C1 segment of cervical spinal cord (tissue), 14 donors: ENCODE measurements around the gene EIF4G1.

Experiments
- DNase-seq, 14 donors: peaks; one replicate each; lab custom pipeline; 2025; lab: John Stamatoyannopoulos, UW

The EIF4G1 gene

GRCh38 chr3:184334470-184335158, 20.2 kb downstream of the EIF4G1 start:
- peak in 1 of 14 donors; percentile 25 for DNase-seq

DNA sequence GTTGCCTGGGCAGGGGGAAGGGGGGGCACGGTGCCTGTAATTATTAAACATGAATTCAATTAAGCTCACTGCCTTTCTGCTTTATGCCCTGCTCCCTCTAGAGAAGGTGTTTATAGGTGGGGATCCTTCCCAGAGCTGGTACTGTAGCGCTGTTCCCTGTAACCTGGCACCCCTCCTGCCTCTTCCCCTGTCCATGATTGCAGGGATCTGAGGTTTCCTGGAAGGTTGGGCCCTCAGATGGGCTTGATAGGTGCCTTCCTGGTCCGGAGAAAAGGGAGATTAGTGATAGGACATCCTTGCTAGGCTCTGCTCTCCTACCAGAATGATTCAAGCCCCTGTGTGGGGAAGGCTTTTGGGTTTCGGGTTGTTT, 20.9 kb downstream of the EIF4G1 start:
- peak in 1 of 14 donors; percentile 62 for DNase-seq

- peak in 13 of 14 donors; percentile 28 to 87 (median 80) for DNase-seq
These were observed 21.5 kb downstream of the EIF4G1 start for GRCh38 chr3:184335661-184336546.

DNA sequence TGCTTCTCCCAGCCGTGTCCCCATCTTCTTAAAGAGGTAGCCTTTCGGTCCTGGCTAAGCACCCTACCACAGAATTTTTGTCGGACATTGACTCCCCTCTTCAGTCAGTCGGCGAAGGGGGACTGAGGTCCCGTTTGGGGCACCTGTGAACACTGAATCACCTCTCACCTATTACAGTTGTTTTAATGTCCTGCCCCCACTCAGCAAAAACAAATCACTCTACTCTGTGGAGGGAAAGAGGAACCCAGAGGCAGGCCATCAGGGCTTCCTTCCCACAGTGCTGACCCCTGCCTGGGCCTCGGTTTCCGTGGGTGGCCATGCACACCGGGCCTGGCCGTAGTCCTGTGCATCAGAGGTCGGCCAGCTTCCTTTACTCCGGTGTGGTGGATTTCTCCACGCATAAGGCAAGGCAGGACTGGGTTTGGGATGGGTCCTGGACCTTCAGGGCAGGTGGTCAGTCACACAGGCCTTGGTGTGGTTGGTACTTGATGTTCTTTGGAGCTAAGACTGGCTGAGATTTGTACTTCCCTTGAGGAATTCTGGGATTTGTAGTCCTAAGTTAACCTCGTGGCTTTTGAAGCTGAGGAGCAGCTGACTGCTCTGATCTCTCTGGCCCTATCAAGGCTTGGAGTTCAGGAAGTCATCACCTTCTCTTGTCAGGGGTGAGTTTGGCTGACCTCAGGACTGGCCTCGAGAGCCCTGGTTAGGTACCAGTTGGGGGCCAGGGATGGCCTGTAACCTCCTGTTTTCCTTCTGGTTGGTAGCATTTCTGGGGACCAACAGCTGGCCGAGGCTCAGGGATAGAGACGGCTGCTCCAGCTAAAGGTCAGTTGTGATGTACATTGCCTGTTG, 22.4 kb downstream of the EIF4G1 start:
- DNase-seq: peak in 12 of 14 donors; percentile 7 to 86 (median 63)

DNA sequence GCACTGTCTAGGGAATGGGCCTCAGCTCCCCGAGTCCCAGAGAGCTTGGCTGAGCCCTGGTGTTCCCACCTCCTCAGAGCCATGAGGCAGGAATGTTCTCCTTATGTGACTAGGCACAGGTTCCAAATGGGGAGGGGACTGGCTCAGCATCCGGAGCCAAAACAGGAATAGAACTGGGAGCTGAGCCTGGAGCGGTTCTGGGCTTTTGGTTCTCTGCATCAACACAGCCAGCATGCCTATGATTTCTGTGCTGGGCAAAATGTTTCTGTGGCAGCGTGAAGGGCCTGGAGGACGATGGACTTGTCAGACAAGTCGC, 23.0 kb downstream of the EIF4G1 start, which contains the start of gene FAM131A:
FAM131A (plus strand) TSS at position 202 of the 316 bp plus-strand sequence; CDS start at position 233, 31 bp downstream.
- peak in 11 of 14 donors; percentile 21 to 88 (median 62) for DNase-seq

- peak in 2 of 14 donors; percentile 37 to 59 for DNase-seq
These were observed 23.6 kb downstream of the EIF4G1 start for GRCh38 chr3:184337981-184338380.

DNA sequence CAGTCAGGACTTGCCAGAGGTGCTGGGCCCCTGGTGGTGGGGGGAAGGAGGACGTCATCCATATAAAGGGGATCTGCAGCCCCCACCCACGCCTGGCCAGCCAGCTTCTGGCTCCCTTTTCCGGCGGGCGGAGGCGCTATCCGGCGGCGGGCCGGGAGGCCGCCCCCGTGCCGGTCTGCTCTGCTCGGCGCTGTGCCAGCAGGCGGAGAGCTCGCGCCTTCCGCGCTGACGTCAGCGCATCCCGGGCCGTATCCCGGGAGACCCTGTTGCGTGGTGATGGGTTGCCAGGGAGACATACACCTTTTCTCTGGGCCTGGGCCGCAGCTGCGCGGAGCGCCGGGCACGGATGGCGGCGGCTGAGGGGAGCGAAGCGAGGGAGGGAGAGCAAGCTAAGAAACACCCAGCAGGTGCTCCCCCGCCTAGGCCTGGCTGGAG, 24.1 kb downstream of the EIF4G1 start:
- DNase-seq: peak; percentile 17 to 87 (median 70)

GRCh38 chr3:184339001-184339400, 24.6 kb downstream of the EIF4G1 start:
- DNase-seq: peak in 1 of 14 donors; percentile 50

DNA sequence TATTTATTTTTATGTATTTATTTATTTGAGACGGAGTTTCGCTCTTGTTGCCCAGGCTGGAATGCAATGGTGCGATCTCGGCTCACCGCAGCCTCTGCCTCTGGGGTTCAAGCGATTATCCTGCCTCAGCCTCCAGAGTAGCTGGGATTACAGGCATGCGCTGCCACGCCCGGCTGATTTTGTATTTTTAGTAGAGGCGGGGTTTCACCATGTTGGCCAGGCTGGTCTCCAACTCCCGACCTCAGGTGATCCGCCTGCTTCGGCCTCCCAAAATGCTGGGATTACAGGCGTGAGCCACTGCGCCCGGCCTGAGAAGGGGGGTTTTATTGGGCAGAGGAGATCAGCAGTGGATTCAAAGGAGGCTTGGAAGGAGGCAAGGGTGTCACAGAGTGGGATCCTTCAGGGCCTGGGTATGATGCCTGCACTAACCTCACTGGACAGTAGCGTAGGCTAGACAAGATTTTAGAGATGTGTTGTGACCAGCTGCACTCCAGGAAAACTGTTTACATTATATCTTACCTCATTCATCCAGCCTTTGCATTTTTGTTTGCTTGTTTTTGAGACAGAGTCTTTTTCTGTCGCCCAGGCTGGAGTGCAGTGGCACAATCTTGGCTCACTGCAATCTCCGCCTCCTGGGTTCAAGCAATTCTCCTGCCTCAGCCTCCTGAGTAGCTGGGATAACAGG, 25.2 kb downstream of the EIF4G1 start:
- DNase-seq: peak in 1 of 14 donors; percentile 37

GRCh38 chr3:184341925-184342324, 27.5 kb downstream of the EIF4G1 start:
- DNase-seq: peak in 1 of 14 donors; percentile 17

DNA sequence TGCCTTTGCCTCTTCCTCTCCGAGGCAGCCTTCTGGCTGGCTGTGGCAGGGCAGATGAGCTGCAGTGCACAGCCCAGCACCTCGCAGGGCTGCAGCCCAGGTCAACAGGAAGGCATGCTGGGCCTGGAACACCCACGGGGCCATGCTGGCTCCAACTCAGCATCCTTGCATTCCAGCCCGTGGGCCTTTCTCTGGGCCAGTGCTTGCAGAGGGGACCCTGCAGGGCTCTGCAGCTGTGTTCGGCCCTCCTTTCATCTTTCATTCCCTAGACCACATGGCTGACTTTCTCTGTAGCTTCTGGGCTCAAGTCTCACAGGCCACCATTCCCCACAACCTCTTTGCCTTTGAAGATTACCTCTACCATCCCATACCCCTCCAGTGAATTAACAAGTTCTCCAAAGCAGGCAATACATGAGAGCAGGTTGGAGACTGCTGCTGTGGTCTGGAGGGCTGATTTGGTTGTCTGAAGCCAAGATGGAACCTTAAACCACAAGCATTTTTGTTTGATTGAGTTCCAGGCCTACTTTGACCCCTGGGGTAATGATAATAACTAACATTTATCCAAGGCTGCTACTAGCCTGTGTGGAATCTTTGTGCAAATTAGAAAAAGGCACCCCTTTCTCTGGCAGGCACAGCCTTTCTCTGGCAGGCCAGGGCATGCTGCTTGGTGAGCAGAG, 28.9 kb downstream of the EIF4G1 start:
- no peak for DNase-seq

DNA sequence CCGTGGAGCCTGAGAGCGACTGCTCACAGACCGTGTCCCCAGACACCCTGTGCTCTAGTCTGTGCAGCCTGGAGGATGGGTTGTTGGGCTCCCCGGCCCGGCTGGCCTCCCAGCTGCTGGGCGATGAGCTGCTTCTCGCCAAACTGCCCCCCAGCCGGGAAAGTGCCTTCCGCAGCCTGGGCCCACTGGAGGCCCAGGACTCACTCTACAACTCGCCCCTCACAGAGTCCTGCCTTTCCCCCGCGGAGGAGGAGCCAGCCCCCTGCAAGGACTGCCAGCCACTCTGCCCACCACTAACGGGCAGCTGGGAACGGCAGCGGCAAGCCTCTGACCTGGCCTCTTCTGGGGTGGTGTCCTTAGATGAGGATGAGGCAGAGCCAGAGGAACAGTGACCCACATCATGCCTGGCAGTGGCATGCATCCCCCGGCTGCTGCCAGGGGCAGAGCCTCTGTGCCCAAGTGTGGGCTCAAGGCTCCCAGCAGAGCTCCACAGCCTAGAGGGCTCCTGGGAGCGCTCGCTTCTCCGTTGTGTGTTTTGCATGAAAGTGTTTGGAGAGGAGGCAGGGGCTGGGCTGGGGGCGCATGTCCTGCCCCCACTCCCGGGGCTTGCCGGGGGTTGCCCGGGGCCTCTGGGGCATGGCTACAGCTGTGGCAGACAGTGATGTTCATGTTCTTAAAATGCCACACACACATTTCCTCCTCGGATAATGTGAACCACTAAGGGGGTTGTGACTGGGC, 30.3 kb downstream of the EIF4G1 start:
- peak in 9 of 14 donors; percentile 15 to 78 (median 36) for DNase-seq

- DNase-seq: peak in 13 of 14 donors; percentile 29 to 94 (median 83)
These were observed 31.1 kb downstream of the EIF4G1 start for GRCh38 chr3:184345317-184346144.

GRCh38 chr3:184346480-184347190, 32.2 kb downstream of the EIF4G1 start:
- DNase-seq: no peak

DNA sequence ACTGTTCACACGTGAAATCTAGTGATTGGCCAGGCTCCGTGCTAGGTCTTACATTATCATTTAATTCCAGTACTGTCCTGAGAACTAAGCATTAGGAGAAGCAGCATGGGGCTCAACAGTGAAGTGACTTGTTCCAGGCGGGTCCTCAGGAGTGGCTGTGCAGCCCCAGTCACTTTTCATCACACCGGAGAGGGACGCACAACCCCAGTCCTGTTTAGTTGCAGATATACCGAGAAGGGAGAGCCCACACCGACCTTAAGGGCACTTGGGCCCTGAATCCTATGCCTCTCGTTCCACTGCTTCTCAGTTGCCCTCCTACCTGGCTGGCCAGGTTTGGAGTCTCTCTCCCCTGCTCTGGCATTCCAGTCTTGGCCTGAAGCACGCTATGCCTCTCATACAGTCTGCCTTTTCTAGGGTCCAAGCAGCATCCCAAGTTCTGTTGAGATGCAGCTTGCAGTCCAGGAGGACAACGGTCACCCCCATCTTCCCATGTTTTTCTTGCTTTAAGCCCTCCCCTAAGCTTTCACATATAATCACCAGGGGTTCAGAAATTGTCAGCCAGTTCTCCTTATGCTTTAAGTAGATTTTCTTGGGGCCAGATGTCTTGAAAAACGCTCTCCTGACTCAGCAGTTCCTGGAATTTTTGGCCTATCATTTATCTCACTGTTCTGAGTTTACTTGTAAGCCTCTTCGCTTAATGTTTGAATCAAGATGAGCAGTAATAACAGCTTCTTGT, 33.1 kb downstream of the EIF4G1 start:
- no peak for DNase-seq

GRCh38 chr3:184348057-184348382, 33.6 kb downstream of the EIF4G1 start:
- DNase-seq: no peak
